GM12872 (cell line): ENCODE results near the gene PSMF1.

Experiments
- CTCF ChIP-seq: IDR thresholded peaks from 3 replicates; pipeline ENCODE4 v1.5.1; 2011; ENCODE audit warnings: low read depth, mild to moderate bottlenecking, low read length, moderate library complexity; ENCODE audit not compliant: insufficient read depth

Gene PSMF1

DNA sequence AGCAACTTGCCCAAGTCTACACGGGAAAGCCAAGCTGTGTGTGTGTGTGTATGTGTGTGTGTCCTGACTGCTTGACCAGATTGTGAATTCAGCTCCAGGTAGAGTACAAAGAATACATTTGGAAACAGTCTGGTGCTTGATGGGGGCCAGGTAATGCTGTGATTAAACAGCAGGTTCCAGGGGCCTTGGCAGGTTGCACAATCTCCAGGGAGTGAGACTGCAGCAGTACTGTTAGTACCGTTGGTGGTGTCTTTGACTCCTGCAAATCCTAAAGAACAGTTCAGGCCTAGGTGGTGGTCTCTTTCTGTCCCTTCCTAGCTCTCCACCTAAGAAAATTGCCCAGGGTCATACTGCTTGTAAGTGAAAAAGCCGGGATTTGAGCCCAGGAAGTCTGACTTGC, 11.2 kb upstream of the PSMF1 start:
- TF ChIP-seq CTCF, result no peak

- peak; percentile 96 for TF ChIP-seq CTCF
Measured at GRCh38 chr20:1108437-1108920, 9.9 kb upstream of the PSMF1 start.

- TF ChIP-seq CTCF, result no peak
Measured at GRCh38 chr20:1112908-1113307, 5.5 kb upstream of the PSMF1 start.

- no peak for TF ChIP-seq CTCF
Measured at GRCh38 chr20:1118004-1118335, 432 bp upstream of the PSMF1 start.

DNA sequence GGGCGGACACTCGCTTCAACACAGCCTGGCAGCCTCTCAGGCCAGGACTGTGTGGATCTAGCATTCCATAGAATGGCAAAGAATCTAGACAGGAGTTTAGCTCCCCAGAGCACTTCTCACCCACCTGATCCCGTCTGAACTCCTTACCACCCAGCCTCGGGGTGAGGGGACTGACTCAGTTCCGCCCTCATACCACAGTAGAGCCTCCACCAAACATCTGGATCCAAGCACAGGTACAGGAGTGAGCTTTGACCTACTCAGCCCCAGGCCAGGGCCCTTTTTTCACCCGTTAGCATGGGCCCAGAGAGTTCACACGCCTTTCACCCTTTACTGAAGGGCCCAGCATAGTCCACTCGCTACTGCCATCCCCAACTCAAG, 715 bp downstream of the PSMF1 start:
- no peak for TF ChIP-seq CTCF

DNA sequence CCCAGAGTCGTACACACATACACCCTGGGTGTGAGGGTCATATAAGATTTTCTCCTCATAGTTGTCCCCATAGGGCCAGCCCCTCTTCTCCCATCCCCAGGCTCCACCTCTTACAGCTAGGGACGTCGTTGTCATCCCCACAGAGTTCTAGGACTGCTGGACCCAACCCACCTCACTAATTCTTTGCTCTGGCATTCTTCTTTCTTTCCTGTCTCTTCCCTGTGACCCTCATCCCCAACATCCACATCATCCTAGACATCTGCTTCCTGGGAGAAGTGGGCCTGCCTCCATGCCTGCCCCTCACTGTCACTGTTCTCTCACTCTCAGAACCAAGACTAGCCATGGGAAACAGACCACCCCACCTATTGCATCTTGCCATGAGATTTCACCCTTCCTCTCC, 1.1 kb downstream of the PSMF1 start:
- TF ChIP-seq CTCF, result no peak

DNA sequence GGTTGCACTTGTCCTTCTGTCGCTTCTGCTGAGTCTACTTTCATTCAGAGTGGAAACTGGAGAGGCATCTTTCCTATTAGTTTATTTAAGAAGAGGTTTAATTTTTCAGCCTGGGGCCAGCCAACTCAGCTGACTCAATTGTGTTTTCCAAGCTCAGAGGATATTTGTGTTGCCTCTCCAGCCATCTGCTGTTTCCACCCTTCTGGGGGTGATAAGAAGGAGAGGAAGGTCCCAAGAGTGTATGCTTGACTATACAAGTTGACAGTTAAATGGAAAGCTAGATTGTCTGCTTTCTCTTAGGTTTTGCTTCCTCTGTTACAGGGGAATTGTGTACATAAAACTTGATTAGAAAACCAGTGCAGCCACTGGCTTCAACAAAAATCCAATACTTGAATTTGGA, 3.0 kb downstream of the PSMF1 start:
- no peak for TF ChIP-seq CTCF
